Effector CD4-positive, alpha-beta T cell (primary cell): ENCODE results near the gene NKTR.

Experiments used
- DNase-seq: peaks from one replicate; pipeline ENCODE4 v3.0.0-alpha.2; 2020

The NKTR gene

DNA sequence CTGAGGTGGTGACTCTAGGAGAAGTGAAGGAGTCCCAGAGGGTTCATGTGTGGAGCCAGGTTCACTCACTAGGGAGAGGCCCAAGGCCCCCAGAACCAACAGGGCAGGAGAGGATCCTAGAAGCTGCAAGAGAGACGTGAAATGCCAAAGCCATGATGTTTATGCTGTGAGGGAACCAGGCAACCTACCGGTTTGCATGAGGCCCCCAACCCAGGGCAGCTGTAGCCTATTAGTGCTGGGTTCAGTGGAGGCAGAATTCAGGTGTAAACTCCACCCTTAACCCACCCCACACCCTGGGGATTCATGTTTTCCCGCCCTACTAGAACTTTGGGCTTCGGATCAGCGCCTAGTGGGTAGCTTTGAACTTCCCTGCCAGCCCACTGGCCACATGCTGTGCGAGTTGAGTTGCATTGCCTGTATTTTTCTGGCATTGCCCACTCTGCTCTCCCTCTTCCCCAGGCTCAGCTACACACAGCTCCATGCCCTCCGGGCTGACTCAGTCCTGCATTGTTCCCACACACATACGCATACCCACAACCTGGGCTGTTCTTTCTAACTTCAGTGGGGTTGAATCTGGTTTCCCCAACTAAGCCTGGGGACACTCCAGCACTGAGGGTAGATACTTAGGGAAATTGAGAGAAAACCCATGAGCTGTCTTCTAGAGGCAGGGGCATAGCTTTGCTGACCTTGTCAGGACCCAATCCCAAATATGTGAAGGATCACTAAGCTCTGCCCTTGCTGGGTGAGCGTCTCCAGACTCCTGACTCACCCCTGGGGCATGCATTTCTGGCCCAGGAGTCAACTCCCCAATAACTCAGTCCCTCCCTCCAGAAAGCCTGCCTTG lies 51.0 kb downstream of the NKTR start:
- DNase-seq, result no peak

DNA sequence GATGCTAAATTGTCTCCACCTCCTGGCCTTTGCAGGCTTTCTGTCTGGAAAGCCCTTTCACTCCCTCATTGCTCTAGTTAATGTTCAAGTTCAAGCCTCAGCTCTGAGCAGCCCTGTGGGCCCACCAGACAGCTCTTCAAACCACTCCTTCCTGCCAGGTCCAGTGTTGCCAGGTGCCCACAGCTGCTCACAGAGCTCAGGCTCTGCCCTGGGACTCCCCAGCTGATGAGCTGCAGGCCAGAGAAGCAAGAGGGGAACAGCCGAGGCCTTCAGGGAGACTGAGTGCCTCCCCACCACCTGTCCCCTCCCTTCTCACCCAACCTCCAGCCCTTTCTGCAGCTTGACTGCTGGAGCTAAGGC lies 51.7 kb downstream of the NKTR start:
- DNase-seq, result no peak

DNA sequence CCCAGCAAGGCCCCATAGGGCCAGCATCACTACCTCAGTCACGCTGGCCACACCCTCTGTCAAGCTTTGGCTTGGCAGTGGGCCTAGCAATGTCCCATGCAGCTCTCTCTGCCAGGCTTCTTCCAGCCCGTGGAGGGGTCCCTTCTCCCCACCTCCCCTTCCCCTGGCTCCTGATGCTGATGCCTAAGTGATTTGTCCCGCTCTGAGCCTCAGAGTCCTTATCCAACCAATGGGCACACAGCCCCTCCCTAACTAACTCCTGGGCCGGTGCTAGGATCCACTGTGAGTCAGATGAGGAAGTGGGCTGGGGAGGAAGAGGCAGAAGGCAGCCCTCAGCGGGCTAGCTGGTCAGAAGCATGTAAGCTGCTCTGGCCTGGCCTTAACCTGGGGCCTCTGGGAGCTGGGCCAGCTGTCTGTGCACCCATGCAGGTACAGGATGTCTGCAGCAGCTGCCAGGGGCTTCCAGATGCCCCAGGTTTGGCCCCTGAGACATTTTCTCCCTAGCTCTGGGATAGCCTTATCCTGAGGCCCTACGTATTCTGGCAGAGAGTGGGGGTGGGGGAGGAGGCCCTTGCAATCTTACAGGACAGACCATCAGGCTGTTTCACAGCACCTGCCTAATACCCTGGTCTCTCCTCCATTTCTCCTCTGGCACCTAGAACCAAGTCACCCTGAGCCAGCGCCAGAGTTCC lies 52.3 kb downstream of the NKTR start:
- DNase-seq, result no peak

DNA sequence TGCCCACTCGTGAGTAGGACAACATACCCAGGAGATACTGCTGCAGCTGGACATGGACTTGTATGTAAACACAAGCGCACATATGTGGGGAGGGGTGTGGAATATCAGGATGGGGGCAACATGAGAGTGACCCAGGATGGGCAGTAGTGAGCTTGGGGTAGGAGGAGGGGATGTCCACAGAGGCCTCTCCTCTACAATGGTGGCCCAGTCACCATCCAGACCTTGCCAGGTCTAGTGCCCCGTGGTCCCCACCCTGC lies 52.7 kb downstream of the NKTR start:
- no peak for DNase-seq

DNA sequence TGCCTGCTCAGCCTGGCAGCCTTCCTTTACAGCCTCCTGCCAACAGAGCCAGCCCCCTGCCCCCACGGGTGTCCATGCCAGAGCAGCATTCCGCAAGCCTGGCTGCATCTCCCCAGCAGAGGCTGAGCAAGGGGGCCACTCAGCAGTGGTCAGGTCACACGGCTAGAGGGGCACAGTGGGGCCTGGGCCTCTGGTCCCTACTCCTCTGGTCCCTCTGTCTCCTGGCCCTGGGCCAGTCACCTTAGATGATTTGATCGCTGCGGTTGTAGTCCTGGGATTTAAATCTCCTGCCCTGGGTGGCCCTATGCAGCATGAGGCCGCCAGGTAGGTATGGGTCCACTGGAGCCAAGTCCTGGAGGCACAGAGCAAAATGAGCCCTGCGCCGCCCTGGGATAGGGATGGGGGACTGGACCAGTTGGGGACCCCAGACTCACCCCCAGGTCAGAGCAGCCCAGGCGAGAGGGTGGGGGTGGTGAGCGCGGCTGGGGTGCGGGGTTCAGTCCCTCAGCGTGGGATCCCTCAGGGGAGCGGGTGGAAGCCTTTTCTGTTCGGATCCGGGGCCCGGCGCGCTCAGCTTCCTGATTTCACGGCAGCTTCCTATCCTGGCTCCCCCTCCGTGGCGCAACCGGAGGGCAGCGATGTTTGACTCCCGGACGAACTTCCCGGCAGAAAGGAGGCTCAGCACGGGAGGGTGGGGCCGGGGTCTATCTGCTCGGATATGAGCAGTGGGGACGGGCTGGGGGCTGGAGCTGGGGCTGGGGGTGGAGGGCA lies 53.3 kb downstream of the NKTR start, which contains the start of gene ZBTB47:
Gene ZBTB47, plus strand, starts transcription at position 138 of the 771 bp plus-strand sequence. CDS start 4,659 bp downstream, outside the sequence.
- DNase-seq, result no peak

DNA sequence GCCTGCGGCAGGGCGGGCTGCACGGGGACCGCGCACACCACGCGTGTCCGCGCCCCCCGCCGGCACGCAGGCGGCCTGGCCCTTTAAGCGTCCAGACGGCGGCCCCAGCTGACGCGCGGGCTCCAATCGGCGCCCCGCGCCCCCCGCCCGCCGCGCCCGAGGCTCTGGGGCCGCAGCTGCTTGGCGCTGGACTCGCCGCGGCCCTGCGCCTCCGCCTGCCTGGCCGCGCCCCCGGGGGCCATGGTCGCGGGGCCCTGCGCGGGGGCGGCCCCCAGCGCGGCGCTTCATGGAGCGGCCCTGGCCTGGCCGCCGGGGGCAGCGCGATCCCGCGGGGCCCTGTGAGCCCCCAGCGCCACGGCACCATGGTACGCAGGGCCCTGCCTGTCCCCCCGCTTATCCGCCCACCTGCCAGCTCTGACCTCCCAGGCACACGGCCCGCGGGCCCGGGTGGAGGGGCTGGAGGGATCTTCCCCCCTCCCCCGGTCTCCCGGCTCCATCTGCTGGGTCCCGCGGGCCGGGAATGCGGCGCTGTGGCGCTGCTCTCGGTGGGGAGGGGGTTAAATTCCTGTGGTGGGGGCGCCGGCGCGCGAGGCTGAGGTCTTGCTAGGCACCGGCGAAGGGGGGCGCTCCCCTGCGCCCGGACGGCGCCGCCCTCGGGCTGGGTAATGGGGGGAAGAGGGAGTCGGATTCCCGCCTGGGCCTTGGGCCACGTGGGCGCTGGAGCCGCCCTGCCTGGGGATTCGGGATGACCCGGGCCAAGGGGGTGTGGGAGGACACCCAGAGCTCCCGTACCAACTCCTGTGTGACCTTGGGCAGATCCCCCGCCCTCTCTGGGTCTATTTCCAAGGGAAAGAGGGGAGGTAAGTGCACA lies 54.1 kb downstream of the NKTR start:
- no peak for DNase-seq

DNA sequence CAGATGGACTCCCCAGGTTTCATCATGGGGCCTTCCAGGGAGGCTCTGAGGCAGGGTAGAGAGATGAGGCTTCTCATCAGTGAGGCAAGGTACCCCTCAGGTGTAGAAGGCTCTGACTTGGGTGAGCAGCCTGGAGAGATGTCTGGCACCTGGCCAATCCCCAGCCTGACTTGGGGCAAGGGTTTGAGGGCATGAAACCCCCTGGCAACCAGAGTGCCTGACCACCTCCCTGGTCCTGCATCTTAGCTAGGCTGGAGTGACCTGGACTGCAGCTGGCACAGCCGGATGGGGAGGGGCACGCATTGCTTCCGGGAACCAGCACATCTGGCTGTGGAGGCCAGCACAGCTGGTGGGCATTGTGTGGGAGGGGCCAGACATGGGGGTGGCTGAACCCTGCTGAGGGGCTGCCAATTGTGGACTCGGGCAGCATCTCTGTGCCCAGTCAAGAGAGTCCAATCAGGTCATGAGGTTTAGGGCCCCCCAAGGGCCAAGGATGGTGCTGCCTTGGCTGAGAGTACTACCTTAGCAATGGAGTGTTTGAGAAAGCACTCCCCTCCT lies 54.9 kb downstream of the NKTR start:
- no peak for DNase-seq

DNA sequence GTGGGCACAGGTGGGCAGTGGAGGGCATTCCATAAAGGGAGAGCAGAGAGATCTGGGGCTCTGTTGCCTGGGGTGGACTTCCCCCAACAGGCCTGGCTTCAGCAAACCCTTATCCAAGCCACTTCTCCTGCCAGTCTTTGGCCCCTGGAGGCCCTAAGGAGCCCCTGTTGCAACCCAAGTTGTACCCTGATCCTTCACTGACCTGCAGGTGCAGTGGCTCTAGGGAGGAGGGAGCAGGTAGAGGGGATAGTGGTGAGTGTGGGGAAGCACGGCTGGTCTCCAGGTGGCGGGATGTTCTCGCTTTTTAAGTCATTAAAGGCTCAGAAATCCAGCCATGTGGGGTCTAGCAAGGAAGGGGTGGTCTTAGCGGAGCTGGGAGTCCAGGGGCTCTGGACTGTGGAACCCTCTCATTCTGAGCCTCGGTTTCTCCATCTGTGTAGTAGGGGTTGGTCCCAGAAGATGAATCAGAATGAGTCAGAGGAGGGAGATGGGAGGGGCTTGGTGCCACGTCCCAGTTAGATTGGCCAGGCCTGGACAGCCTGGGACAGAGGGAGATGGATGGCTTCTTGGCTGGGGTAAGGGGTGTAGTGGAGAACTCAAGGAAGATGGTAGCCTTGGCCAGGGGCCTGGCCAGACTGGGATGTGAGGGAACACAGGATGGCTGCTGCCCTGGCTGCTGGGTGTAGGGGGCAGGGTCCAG lies 55.6 kb downstream of the NKTR start:
- DNase-seq, result no peak

DNA sequence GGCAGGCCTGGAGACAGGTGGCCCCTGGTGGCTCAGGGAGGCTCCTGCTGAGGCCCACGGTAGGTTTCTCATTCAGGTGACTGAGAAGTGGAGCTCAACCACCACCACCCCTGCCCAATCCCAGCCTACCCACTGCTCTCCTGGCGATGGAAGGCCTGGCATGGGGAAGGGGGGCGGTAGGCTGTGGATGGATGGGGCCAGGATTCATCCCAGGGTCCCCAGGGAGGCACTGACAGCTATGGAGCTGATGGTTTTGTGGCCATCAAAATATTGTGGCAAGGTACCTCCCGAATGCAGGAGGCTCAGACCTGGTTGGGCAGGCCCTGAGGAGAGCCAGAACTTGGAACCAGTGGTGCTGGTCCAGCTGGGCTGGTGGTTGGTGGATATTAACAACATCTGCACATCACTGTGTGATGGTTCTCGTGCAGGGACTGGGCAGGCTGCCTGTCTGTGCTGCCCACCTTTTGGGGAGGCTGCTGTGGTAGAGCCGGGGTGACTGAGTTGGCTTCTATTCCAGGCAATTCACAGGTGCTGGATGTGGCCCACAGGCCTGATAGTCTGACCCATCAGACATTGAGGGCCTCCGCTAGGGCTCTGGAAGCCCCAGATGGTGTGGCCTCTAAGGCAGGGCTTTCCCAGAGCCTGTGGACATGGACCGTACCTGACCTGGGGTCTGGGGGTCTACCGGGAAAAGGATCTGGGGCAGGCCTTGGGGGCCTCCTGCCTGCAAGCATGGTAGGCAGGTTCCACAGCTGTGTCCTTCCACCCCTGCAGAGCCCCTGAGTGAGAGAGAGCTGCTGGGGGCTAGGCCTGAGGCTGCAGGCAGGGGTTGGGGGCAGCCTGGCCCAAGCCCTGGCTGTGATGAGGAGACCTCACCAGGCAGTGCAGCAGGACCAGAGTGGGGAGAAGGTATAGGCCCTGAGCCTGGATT lies 56.5 kb downstream of the NKTR start:
- no peak for DNase-seq

DNA sequence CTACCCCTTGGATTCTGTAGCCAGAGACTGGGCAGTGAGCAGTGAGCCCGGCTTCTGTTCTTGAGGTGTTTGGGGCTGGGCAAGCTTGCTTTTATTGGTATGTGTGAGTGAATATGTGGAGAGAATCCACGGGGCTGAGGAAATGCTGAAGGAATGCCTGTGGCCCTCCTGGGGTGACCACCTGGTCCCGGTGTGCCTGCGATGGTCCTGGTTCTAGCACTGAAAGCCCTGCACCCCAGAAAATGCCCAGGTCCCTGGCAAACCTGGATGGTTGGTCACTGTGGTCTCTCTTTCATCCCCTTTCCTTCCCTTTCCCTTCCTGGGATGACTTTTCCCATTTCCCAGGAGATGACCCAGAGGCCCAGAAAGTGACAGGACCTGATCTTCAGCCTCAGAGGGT lies 57.2 kb downstream of the NKTR start:
- no peak for DNase-seq

DNA sequence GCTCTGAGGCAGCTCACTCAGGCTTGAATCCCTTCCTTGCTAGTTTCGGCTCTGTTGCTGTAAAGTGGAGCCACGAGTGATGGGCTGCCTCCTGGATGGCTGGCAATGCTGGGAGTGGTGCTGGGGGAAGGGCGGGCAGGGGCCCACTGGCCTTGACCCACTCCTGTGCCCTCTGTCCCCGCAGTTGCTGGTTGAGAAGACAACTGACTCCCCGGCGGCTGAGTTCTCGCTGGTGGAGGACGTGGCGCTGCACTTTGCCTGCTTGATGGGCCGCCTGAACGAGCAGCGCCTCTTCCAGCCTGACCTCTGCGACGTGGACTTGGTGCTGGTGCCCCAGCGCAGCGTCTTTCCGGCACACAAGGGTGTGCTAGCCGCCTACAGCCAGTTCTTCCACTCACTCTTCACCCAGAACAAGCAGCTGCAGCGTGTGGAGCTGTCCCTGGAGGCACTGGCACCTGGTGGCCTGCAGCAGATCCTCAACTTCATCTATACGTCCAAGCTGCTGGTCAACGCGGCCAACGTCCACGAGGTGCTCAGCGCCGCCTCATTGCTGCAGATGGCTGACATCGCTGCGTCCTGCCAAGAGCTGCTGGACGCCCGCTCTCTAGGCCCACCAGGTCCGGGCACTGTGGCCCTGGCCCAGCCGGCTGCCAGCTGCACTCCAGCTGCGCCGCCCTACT lies 57.7 kb downstream of the NKTR start:
- DNase-seq, result no peak

DNA sequence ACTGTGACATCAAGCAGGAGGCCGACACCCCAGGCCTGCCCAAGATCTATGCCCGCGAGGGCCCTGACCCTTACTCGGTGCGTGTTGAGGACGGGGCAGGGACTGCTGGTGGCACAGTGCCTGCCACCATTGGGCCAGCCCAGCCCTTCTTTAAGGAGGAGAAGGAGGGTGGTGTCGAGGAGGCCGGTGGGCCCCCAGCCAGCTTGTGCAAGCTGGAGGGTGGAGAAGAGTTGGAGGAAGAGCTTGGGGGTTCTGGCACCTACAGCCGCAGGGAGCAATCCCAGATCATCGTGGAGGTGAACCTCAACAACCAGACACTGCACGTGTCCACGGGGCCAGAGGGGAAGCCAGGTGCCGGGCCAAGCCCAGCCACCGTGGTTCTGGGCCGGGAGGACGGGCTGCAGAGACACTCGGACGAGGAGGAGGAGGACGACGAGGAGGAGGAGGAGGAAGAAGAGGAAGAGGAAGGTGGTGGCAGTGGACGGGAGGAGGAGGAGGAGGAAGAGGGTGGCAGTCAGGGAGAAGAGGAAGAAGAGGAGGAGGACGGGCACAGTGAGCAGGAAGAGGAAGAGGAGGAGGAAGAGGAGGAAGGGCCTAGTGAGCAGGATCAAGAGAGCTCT lies 58.4 kb downstream of the NKTR start:
- DNase-seq, result no peak

DNA sequence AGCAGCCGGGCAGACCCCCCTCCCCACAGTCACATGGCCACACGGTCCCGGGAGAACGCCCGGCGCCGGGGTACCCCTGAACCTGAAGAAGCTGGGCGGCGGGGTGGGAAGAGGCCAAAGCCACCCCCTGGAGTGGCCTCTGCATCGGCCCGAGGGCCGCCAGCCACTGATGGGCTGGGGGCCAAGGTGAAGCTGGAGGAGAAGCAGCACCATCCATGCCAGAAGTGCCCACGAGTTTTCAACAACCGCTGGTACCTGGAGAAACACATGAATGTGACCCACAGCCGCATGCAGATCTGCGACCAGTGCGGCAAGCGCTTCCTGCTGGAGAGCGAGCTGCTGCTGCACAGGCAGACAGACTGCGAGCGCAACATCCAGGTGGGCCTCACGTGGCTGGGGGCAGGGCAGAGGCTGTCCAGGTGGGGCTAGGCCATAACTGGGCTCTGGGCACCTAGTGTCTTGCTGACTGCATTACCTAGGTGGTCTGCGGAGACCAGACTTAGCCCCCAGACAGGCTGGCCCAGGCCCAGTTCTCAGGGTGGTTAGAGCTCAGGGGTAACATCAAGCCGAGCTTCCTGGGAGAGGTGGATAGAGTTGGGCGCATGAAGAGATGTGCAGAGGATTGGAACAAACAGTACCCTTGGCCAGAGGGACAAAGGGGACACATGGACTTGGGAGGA lies 59.1 kb downstream of the NKTR start:
- no peak for DNase-seq

DNA sequence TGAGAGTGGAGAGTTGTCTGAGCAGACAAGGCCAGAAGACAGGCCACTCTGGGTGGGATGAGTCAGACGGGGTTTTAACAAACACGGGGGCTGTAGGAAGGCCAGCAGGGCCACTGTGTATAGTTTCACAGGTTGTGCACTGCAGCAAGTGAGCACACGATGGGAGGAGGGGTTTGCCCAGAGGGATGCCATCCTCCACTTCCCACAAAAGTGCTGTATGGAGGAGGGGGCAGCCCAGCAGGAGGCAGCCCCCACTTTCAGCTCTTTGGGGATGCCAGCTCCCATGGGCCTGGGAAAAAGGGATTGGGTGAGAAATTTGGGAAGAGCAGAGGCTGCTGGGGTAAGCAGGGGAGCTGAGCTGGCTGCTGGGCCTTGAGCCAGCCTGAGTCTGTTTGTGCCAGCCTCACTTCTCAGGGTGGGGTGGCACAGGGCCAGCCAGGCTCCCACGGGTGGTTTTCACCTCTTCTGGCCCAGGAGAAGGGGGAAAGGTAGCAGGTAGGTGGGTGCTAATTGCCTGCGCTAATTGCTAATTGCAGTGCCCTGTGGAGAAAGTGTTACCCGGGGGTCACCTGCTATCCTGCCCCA lies 59.7 kb downstream of the NKTR start:
- DNase-seq, result no peak

DNA sequence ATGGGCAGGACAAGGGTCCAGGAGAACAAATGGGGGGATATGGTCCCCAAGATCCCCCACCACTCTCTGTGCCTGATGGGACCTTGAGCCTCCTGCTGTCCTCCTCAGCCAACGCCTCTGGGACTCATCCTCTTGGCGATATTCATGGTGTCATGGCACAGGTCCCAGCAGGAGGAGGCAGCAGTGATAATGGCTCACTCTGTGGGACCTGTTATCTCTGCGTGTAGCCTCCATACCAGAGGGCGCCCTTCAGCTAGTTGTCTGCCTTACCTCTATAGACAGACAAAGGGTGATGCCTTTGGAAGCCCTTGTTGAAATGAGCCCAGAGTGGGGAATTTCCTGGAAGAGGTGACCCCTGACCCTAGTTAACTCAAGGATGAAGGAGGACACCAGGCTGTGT lies 60.4 kb downstream of the NKTR start:
- DNase-seq, result no peak

DNA sequence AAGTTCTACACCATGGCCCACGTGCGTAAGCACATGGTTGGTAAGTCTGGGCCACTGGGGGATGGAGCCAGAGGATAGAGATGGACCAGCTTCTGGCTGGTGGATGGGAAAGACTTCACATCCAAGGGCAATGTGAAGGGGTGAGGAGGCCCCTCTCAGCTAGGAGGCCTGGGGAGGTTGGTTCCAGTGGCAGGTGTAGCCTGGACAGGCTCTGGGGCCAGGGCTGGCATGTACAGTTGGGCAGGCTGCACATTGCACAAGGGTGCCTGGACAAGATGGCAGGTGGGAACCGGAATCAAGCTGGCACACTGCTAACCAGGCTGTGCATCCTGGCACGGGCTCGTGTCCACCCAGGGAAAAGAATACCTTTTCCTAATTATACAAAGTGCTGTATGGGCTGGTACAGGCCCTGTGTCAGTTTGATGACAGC lies 61.1 kb downstream of the NKTR start:
- DNase-seq, result no peak

DNA sequence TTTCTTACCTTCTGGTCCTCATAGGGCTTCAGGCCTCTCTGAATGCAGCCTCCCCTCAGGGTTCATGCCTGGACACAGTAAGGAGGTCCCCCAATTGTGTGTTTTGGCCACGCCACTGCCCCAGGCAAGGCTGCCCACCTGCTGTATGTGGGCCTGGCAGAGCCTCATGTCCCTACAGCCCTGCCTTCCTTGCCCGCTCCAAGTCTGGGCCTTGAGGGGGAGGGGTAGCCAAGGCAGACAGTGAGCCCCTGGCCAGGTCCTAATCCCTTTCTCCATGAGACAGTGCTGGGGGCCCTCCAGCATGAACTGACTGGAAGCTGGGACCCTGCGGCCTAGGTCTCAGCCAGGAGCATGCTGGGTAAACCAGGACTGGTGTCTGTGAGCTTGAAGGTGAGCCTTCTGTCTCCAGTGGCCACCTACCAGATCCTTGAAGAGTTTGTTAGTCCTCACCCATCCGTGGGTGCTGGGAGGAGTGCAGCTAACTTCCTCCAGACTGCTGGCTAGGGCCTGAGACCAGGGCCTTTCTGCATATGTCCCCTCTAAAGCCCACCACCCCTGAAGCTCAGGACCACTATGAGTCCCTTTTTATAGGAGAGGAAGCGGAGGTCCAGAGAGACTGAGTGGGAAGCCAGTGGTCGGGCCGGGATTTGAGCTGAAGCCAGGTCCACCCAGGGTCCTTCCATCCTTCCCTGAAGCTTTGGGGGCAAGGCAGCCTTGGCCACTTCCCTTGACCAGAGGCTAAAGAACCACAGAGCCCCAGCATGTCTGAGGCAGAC lies 61.7 kb downstream of the NKTR start:
- DNase-seq, result no peak
